ENCODE data around the gene ANK3.

Gene ANK3

DNA sequence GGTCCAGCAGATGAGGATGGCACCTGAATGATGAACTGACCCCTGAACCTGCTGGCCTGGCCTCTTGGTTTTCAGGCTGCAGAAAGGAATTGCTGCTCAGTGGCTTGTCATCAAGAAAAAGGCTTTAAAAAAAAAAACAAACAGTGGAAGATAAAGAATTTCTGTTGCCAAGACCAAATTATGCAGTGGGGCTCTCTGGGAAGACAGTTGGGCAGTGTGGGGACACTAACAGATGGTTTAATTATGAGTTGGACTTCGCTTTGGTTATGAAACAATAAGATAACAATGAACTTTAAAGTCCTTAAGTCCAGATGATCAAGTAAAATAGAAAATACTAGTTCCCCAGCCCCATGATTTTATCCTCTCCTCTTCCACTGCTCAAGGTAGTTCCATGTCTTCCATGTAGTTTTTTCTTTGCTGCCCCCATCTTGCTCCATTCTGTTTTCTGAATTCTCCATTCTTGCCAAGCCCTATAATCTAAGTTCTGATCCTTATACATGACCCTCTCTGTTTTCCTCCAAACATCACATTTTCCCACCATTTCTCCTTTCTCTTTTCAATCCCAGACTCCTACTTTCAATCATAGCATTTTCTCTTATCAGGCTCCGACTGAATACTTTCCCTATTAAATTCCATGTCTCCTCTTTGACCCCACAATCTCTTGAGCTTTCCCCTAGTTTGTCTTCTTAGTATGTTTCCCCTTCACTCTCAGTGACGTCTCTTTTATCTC, 52.6 kb downstream of the ANK3 start:
- ChIA-PET POLR2A (no interaction called here), CTCF (no interaction called here)
- no peak overlapping the region for H3K27ac ChIP-seq (ENCODE audit: extremely low read depth, low read depth, low read length)

DNA sequence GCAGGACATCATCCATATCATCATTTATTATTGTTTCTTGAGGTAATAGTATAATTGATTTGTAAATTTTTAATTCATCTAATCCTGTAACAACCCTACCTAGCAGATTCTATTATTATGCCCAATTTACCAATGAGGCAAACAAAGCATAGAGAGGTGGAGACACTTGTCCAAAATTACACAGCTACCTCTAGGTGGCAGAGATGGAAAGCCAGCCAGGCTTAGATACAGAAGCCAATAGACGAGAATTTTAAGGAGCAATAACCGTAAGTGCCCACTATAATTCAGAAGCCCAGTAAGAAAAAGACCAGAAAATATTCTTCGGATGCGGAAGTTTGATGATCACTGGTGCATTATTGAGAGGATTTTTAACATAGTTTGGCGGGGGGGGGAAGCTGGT, 54.0 kb downstream of the ANK3 start:
- TF ChIP-seq ZNF223 (tag by site-specific recombination; IDR thresholded peaks at IDR 0.05) (no peak), ZNF114 (tag by site-specific recombination; IDR thresholded peaks at IDR 0.05) (no peak), ZNF19 (tag by site-specific recombination; IDR thresholded peaks at IDR 0.05; ENCODE audit: low read depth) (no peak), SCRT2 (tag by site-specific recombination; IDR thresholded peaks at IDR 0.05) (no peak), GLI2 (tag by site-specific recombination; IDR thresholded peaks at IDR 0.05; ENCODE audit: borderline replicate concordance, low read depth) (no peak), ZNF133 (tag by site-specific recombination; IDR thresholded peaks at IDR 0.05) (no peak), ZNF791 (tag by site-specific recombination; IDR thresholded peaks at IDR 0.05) (no peak), SP7 (tag by site-specific recombination; IDR thresholded peaks at IDR 0.05) (no peak), ZNF514 (tag by site-specific recombination; IDR thresholded peaks at IDR 0.05) (no peak), ZNF48 (tag by site-specific recombination; IDR thresholded peaks at IDR 0.05) (no peak), ZNF155 (tag by site-specific recombination; IDR thresholded peaks at IDR 0.05) (no peak), ZNF404 (tag by site-specific recombination; IDR thresholded peaks at IDR 0.05) (no peak), ZNF10 (tag by site-specific recombination; IDR thresholded peaks at IDR 0.05) (no peak)
- TF ChIP-seq, protein P1, sequence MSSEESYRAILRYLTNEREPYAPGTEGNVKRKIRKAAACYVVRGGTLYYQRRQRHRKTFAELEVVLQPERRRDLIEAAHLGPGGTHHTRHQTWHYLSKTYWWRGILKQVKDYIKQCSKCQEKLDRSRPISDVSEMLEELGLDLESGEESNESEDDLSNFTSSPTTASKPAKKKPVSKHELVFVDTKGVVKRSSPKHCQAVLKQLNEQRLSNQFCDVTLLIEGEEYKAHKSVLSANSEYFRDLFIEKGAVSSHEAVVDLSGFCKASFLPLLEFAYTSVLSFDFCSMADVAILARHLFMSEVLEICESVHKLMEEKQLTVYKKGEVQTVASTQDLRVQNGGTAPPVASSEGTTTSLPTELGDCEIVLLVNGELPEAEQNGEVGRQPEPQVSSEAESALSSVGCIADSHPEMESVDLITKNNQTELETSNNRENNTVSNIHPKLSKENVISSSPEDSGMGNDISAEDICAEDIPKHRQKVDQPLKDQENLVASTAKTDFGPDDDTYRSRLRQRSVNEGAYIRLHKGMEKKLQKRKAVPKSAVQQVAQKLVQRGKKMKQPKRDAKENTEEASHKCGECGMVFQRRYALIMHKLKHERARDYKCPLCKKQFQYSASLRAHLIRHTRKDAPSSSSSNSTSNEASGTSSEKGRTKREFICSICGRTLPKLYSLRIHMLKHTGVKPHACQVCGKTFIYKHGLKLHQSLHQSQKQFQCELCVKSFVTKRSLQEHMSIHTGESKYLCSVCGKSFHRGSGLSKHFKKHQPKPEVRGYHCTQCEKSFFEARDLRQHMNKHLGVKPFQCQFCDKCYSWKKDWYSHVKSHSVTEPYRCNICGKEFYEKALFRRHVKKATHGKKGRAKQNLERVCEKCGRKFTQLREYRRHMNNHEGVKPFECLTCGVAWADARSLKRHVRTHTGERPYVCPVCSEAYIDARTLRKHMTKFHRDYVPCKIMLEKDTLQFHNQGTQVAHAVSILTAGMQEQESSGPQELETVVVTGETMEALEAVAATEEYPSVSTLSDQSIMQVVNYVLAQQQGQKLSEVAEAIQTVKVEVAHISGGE (tag by site-specific recombination; conservative IDR thresholded peaks at IDR 0.05; ENCODE audit: low read depth) = no peak
- TF ChIP-seq, protein P2, sequence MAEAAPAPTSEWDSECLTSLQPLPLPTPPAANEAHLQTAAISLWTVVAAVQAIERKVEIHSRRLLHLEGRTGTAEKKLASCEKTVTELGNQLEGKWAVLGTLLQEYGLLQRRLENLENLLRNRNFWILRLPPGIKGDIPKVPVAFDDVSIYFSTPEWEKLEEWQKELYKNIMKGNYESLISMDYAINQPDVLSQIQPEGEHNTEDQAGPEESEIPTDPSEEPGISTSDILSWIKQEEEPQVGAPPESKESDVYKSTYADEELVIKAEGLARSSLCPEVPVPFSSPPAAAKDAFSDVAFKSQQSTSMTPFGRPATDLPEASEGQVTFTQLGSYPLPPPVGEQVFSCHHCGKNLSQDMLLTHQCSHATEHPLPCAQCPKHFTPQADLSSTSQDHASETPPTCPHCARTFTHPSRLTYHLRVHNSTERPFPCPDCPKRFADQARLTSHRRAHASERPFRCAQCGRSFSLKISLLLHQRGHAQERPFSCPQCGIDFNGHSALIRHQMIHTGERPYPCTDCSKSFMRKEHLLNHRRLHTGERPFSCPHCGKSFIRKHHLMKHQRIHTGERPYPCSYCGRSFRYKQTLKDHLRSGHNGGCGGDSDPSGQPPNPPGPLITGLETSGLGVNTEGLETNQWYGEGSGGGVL (tag by site-specific recombination; IDR thresholded peaks at IDR 0.05) = no peak
- TF ChIP-seq, protein P3, sequence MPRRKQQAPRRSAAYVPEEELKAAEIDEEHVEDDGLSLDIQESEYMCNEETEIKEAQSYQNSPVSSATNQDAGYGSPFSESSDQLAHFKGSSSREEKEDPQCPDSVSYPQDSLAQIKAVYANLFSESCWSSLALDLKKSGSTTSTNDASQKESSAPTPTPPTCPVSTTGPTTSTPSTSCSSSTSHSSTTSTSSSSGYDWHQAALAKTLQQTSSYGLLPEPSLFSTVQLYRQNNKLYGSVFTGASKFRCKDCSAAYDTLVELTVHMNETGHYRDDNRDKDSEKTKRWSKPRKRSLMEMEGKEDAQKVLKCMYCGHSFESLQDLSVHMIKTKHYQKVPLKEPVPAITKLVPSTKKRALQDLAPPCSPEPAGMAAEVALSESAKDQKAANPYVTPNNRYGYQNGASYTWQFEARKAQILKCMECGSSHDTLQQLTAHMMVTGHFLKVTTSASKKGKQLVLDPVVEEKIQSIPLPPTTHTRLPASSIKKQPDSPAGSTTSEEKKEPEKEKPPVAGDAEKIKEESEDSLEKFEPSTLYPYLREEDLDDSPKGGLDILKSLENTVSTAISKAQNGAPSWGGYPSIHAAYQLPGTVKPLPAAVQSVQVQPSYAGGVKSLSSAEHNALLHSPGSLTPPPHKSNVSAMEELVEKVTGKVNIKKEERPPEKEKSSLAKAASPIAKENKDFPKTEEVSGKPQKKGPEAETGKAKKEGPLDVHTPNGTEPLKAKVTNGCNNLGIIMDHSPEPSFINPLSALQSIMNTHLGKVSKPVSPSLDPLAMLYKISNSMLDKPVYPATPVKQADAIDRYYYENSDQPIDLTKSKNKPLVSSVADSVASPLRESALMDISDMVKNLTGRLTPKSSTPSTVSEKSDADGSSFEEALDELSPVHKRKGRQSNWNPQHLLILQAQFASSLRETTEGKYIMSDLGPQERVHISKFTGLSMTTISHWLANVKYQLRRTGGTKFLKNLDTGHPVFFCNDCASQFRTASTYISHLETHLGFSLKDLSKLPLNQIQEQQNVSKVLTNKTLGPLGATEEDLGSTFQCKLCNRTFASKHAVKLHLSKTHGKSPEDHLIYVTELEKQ (tag by site-specific recombination; IDR thresholded peaks at IDR 0.05; ENCODE audit: borderline replicate concordance) = no peak
- TF ChIP-seq, protein P4, sequence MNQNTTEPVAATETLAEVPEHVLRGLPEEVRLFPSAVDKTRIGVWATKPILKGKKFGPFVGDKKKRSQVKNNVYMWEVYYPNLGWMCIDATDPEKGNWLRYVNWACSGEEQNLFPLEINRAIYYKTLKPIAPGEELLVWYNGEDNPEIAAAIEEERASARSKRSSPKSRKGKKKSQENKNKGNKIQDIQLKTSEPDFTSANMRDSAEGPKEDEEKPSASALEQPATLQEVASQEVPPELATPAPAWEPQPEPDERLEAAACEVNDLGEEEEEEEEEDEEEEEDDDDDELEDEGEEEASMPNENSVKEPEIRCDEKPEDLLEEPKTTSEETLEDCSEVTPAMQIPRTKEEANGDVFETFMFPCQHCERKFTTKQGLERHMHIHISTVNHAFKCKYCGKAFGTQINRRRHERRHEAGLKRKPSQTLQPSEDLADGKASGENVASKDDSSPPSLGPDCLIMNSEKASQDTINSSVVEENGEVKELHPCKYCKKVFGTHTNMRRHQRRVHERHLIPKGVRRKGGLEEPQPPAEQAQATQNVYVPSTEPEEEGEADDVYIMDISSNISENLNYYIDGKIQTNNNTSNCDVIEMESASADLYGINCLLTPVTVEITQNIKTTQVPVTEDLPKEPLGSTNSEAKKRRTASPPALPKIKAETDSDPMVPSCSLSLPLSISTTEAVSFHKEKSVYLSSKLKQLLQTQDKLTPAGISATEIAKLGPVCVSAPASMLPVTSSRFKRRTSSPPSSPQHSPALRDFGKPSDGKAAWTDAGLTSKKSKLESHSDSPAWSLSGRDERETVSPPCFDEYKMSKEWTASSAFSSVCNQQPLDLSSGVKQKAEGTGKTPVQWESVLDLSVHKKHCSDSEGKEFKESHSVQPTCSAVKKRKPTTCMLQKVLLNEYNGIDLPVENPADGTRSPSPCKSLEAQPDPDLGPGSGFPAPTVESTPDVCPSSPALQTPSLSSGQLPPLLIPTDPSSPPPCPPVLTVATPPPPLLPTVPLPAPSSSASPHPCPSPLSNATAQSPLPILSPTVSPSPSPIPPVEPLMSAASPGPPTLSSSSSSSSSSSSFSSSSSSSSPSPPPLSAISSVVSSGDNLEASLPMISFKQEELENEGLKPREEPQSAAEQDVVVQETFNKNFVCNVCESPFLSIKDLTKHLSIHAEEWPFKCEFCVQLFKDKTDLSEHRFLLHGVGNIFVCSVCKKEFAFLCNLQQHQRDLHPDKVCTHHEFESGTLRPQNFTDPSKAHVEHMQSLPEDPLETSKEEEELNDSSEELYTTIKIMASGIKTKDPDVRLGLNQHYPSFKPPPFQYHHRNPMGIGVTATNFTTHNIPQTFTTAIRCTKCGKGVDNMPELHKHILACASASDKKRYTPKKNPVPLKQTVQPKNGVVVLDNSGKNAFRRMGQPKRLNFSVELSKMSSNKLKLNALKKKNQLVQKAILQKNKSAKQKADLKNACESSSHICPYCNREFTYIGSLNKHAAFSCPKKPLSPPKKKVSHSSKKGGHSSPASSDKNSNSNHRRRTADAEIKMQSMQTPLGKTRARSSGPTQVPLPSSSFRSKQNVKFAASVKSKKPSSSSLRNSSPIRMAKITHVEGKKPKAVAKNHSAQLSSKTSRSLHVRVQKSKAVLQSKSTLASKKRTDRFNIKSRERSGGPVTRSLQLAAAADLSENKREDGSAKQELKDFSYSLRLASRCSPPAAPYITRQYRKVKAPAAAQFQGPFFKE (tag by site-specific recombination; IDR thresholded peaks at IDR 0.05; ENCODE audit: borderline replicate concordance) = no peak
- Histone ChIP-seq H3K4me1 (ENCODE audit: control insufficient read depth, insufficient read depth, low read length) (no peaks in the 10 kb centered on the region), H3K36me3 (ENCODE audit: control insufficient read depth in 2 of 2, insufficient read depth in 1 of 2, low read length in 2 of 2) (no peaks in the 10 kb centered on the region), H3K27ac (ENCODE audit: extremely low read depth, low read depth, low read length) (no peak overlapping the region), H3K9me3 (ENCODE audit: control insufficient read depth, insufficient read depth, low read depth, low read length) (no peaks in the 10 kb centered on the region), H3K4me3 (ENCODE audit: low read depth, low read length) (no peak overlapping the region)
- CTCF ChIA-PET = interaction anchor here (0.6 to 1.3 kb wide), 8 partner anchors 19 to 689 kb away, joined by 3 to 7 read pairs (median 4); no protein-coding TSS in a partner anchor
- POLR2A ChIA-PET = no interaction called here

More for the DNA sequence above, 52.6 kb downstream of the ANK3 start:
- H3K4me1 ChIP-seq (ENCODE audit: control insufficient read depth, insufficient read depth, low read length) = no peaks in the 10 kb centered on the region
- no peaks in the 10 kb centered on the region for H3K36me3 ChIP-seq (ENCODE audit: control insufficient read depth in 2 of 2, insufficient read depth in 1 of 2, low read length in 2 of 2)
- TF ChIP-seq ZNF596 (tag by site-specific recombination; IDR thresholded peaks at IDR 0.05) (no peak), ZNF324 (tag by site-specific recombination; IDR thresholded peaks at IDR 0.05) (no peak), ZNF521 (tag by site-specific recombination; IDR thresholded peaks at IDR 0.05) (0 out of 2 replicates have a peak, but pooled peaks have one; percentile 54), ZNF514 (tag by site-specific recombination; IDR thresholded peaks at IDR 0.05) (no peak), PRDM1 (tag by site-specific recombination; IDR thresholded peaks at IDR 0.05) (peak; percentile 88), ZNF623 (tag by site-specific recombination; IDR thresholded peaks at IDR 0.05) (no peak), ZNF211 (tag by site-specific recombination; IDR thresholded peaks at IDR 0.05; ENCODE audit: low read depth) (no peak)
- no peaks in the 10 kb centered on the region for H3K9me3 ChIP-seq (ENCODE audit: control insufficient read depth, insufficient read depth, low read depth, low read length)
- no peak overlapping the region for H3K4me3 ChIP-seq (ENCODE audit: low read depth, low read length)
